GM12891 (cell line): ENCODE measurements around the gene WRNIP1.

Source experiments
- POLR2A ChIP-seq: IDR thresholded peaks from 2 replicates; pipeline ENCODE4 v1.6.1; 2011; ENCODE audit warnings: low read depth, low read length, control low read depth
- TAF1 ChIP-seq: IDR thresholded peaks from 2 replicates; pipeline ENCODE4 v1.6.1; 2011; ENCODE audit warnings: low read depth, low read length, control low read depth

DNA sequence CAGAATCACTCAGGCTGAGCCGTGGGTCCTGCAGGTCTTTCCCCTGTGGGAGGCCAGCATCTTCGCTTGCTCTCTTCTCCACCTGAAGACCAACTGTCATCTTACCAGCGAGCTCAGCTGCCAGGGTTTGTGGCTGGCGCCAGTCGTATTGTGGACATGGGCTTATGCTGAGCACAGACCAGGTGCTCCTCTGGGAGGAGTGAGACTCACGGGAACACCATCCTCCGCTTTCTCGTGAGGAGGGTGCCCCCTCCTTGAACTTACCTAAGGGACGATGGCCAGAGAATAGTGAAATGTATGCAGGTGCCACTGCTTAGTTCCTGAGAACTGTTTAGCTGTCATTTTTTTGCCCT lies 17.1 kb downstream of the WRNIP1 start:
- TF ChIP-seq POLR2A (no peak), TAF1 (no peak)
